GM12801 (cell line): ENCODE results near the gene CCNL2.

Experiments used
- TF ChIP-seq, protein P1 (sequence below): IDR thresholded peaks from one replicate; pipeline ENCODE4 v1.5.1; 2011; ENCODE audit warnings: control low read depth; ENCODE audit not compliant: insufficient read length; ENCODE audit errors: extremely low read depth

CCNL2 gene

GRCh38 chr1:1399187-1399871, at the start of gene CCNL2:
TSS of gene CCNL2 (minus strand) at chr1:1399335. CDS start at chr1:1399306, 29 bp downstream.
- TF ChIP-seq, protein P1, sequence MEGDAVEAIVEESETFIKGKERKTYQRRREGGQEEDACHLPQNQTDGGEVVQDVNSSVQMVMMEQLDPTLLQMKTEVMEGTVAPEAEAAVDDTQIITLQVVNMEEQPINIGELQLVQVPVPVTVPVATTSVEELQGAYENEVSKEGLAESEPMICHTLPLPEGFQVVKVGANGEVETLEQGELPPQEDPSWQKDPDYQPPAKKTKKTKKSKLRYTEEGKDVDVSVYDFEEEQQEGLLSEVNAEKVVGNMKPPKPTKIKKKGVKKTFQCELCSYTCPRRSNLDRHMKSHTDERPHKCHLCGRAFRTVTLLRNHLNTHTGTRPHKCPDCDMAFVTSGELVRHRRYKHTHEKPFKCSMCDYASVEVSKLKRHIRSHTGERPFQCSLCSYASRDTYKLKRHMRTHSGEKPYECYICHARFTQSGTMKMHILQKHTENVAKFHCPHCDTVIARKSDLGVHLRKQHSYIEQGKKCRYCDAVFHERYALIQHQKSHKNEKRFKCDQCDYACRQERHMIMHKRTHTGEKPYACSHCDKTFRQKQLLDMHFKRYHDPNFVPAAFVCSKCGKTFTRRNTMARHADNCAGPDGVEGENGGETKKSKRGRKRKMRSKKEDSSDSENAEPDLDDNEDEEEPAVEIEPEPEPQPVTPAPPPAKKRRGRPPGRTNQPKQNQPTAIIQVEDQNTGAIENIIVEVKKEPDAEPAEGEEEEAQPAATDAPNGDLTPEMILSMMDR = no peak

GRCh38 chr1:1442069-1442770, 43.1 kb upstream of the CCNL2 start:
- TF ChIP-seq, protein P1 = no peak

- TF ChIP-seq, protein P1 = no peak
Measured at GRCh38 chr1:1441002-1441888, 42.1 kb upstream of the CCNL2 start.

DNA sequence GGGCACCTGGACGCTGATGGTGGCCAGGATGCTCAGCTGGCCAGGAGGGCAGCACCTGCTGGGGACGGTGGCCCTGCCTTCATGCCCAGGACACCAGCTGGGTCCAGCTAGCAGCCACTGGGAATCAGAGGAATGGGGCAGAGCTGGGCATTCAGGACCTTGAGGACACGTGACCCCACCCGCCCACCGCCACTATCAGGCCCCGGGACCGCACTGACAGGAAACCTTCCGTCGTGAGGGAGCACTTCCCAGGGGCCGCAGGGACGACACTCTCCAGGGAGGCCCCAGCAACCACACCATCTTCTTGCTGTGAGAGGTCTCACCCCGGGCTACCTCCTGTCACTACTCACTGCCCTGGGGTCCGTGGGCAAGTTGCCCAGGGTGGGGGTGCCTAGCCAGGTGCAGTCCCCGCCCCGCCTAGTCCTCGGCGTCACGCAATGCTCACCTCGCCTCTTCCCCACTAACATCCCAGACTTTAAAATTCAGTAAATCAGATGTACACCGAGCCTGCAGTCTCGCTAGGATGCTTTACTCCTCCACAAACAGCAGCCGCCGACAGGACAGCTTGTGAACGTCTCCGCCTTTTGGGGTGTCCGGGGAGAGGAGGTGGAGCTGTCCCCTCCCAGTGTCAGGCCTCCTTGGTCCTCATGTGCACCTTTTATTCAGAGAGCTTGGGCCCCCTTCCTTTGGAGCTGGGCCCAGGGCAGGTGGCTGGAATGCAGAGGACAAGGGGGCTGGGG, 41.3 kb upstream of the CCNL2 start:
- TF ChIP-seq, protein P1 = no peak

- TF ChIP-seq, protein P1 = no peak
Measured at GRCh38 chr1:1439546-1440261, 40.6 kb upstream of the CCNL2 start.

GRCh38 chr1:1438531-1439381, 39.6 kb upstream of the CCNL2 start:
- TF ChIP-seq, protein P1 = no peak
